Transverse colon (tissue), 4 donors: ENCODE data around the gene PPM1D. TPM values are rescaled to one million over a fixed set of nuclear protein-coding genes. Genes with fewer than 3 reads are reported as not detected.

Source experiments
- DNase-seq: peaks from one replicate; pipeline ENCODE4 v3.0.0-alpha.2; 2019
- H3K27ac ChIP-seq, 4 donors: fragments of 200-600 bp; sonication (generic); 2 replicates each; pipeline ENCODE4 v1.5.1; 2016 to 2018; ENCODE audit warnings: inconsistent platforms in 4 of 4
- H3K27me3 ChIP-seq: fragments of 200-600 bp; sonication (generic); 2 replicates; pipeline ENCODE4 v1.5.1; 2017; ENCODE audit warnings: inconsistent platforms
- H3K36me3 ChIP-seq, 4 donors: fragments of 200-600 bp; sonication (generic); 2 replicates each; pipeline ENCODE4 v1.5.1; 2017 to 2019; ENCODE audit warnings: inconsistent platforms in 4 of 4
- H3K4me1 ChIP-seq, 4 donors: fragments of 200-600 bp; sonication (generic); 2 replicates each; pipeline ENCODE4 v1.5.1; 2017 to 2020; ENCODE audit warnings: inconsistent platforms in 4 of 4
- H3K4me3 ChIP-seq, 4 donors: fragments of 200-600 bp; sonication (generic); 1 replicate in 1 of 4; 2 replicates in 3 of 4; pipeline versions ENCODE4 v1.5.1 to v1.6.1; 2017 to 2019; ENCODE audit warnings: inconsistent platforms in 4 of 4
- H3K9me3 ChIP-seq, 2 donors: fragments of 200-600 bp; sonication (generic); 2 replicates each; pipeline ENCODE4 v1.5.1; 2017 to 2019; ENCODE audit warnings: inconsistent platforms in 2 of 2
- EP300 ChIP-seq: sonication (generic); formaldehyde crosslinking; IDR thresholded peaks from one replicate; pipeline ENCODE4 v1.6.1; 2017; ENCODE audit warnings: antibody characterized with exemption, low read depth
- POLR2A ChIP-seq: fragments of 450-650 bp; IDR thresholded peaks from one replicate; pipeline ENCODE4 v1.6.1; 2016; ENCODE audit warnings: antibody characterized with exemption, mild to moderate bottlenecking, moderate library complexity
- POLR2AphosphoS5 ChIP-seq, 3 donors: sonication (generic); formaldehyde crosslinking; IDR thresholded peaks; one replicate each; pipeline ENCODE4 v1.6.1; 2016; ENCODE audit warnings: antibody characterized with exemption in 3 of 3
- WGBS, 2 donors: methylation state at CpG; one replicate each; pipeline ENCODE4 v1.1.5; 2018; ENCODE audit warnings: low coverage in 1 of 2; 5-methylcytosine and 5-hydroxymethylcytosine counted together
- in situ Hi-C, 4 donors: fragments of 200-750 bp; cut with MboI; loops; one replicate each; pipeline versions ENCODE4 v1.15.0 to v1.15.1; 2017; ENCODE audit warnings: low sequenced_read_pairs in 3 of 4, low pct_ligation_motif_present in 1 of 4, low pct_unique_long_range_greater_than_20kb in 1 of 4
- intact Hi-C: fragments of 100-400 bp; cut with DNase I; formaldehyde crosslinking; loops from one replicate; pipeline ENCODE4 v1.15.1; 2023; ENCODE audit warnings: low total_unique reads
- total RNA-seq, 4 donors: library from RNA; depleted of rRNA; stranded (reverse); fragments of >200 nt; gene quantifications; one replicate each; pipeline ENCODE4 v1.1.0, GENCODE V29; 2016
- TF ChIP-seq, protein P1 (sequence below), 5 experiments: fragments of 200-600 bp in 3 of 5; fragments of 450-650 bp in 2 of 5; sonication (generic) in 3 of 5; IDR thresholded peaks; 1 replicate in 2 of 5; 2 replicates in 3 of 5; pipeline ENCODE4 v1.5.1; 2016 to 2017; ENCODE audit warnings: antibody characterized with exemption in 5 of 5, inconsistent platforms in 3 of 5, mild to moderate bottlenecking in 2 of 5, moderate library complexity in 1 of 5

PPM1D gene
- total RNA-seq, 4 donors from 2014 or later: 4.6 to 25.8 (median 16.0) TPM

DNA sequence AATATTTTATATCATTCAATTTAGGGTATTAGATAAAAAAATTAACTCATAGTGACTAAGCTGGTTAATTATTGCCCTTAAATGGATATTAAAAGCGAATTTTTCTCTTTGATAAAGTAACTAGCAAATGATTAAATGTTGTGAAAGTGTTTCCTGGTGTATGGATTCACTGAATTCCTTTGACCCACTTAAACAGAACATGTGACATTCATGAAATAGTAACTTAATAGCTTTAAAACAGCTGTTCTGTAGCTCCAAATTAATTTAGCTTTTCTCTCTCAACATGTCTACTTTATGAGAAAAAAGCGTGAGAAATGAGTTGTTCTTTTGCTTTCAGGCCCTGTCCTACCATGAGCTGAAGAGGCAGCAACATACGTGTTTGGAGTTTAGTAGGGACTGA is 37.6 kb upstream of the PPM1D start:
- in situ Hi-C loops (no loop called here), intact Hi-C loops (no loop called here)
- H3K4me3 ChIP-seq: no peak overlapping the region
- H3K27me3 ChIP-seq: no peaks in the 10 kb centered on the region
- H3K9me3 ChIP-seq: no peaks in the 10 kb centered on the region
- no peaks in the 10 kb centered on the region for H3K36me3 ChIP-seq
- 71 to 77% methylated on average over 3 of the region's 3 CpGs for WGBS, 2 donors
- H3K27ac ChIP-seq: no peak overlapping the region
- TF ChIP-seq POLR2AphosphoS5 (IDR thresholded peaks at IDR 0.05) (no peak), EP300 (no peak)
- TF ChIP-seq, protein P1, sequence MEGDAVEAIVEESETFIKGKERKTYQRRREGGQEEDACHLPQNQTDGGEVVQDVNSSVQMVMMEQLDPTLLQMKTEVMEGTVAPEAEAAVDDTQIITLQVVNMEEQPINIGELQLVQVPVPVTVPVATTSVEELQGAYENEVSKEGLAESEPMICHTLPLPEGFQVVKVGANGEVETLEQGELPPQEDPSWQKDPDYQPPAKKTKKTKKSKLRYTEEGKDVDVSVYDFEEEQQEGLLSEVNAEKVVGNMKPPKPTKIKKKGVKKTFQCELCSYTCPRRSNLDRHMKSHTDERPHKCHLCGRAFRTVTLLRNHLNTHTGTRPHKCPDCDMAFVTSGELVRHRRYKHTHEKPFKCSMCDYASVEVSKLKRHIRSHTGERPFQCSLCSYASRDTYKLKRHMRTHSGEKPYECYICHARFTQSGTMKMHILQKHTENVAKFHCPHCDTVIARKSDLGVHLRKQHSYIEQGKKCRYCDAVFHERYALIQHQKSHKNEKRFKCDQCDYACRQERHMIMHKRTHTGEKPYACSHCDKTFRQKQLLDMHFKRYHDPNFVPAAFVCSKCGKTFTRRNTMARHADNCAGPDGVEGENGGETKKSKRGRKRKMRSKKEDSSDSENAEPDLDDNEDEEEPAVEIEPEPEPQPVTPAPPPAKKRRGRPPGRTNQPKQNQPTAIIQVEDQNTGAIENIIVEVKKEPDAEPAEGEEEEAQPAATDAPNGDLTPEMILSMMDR (IDR thresholded peaks at IDR 0.05): no peak
- no peaks in the 10 kb centered on the region for H3K4me1 ChIP-seq
- DNase-seq: no peak

DNA sequence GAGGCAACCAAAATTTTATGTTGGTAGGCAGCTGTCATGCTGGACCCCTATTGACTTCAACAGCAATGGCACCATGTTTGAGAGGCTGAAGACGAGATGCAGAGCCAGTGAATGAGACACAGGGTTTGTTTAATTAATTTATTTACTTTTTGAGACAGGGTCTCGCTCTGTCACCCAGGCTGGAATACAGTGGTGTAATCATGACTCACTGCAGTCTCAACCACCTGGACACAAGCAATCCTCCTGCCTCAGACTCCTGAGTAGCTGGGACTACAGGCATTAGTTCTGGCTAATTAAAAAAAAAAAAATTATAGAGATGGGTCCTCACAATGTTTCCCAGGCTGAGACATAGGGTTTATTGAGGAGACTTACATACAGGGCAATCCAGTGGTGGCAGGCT is 36.2 kb upstream of the PPM1D start:
- in situ Hi-C loops (no loop called here), intact Hi-C loops (no loop called here)
- H3K4me3 ChIP-seq: no peak overlapping the region
- no peak for TF ChIP-seq POLR2AphosphoS5 (IDR thresholded peaks at IDR 0.05)
- no peak for TF ChIP-seq EP300
- TF ChIP-seq, protein P1 (IDR thresholded peaks at IDR 0.05): no peak
- no peak for TF ChIP-seq POLR2A
- no peaks in the 10 kb centered on the region for H3K9me3 ChIP-seq
- no peaks in the 10 kb centered on the region for H3K4me1 ChIP-seq
- 88% methylated on average over 2 of the region's 2 CpGs; no CpG with 5 or more reads in 1 of the 2 donors for WGBS, 2 donors
- H3K27ac ChIP-seq: no peak overlapping the region
- H3K36me3 ChIP-seq: no peaks in the 10 kb centered on the region
- no peak for DNase-seq
- H3K27me3 ChIP-seq: no peaks in the 10 kb centered on the region

DNA sequence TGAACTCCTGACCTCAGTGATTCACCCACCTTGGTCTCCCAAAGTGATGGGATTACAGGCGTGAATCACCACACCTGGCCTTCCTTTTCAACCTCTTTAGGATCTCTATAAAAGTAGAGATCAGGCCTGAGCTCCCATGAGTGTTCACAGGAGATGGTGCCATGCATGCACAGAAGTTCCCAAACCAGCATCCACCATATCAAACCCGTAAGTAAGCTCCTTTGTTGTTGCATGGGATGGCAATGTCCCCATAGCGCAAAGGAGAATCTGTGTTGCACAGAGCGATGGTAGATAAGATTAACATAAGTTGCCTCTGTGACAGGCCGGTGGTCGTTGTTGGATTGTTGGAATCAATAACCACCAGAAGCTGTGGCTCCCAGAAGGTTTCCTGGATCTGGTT is 34.8 kb upstream of the PPM1D start:
- no peaks in the 10 kb centered on the region for H3K27me3 ChIP-seq
- intact Hi-C loops: no loop called here

GRCh38 chr17:60573236-60574051 is 26.5 kb upstream of the PPM1D start:
- no peaks in the 10 kb centered on the region for H3K36me3 ChIP-seq
- H3K27me3 ChIP-seq: no peaks in the 10 kb centered on the region
- H3K9me3 ChIP-seq: no peaks in the 10 kb centered on the region
- H3K27ac ChIP-seq: peak overlapping the region in 1 of 4 donors; percentile 19
- H3K4me1 ChIP-seq: peaks cover 0 to 23% (median 10%) of the 10 kb centered on the region in 4 donors
- intact Hi-C loops (no loop called here), in situ Hi-C loops (loop anchor here in 2 of 4 donors (10.0 kb wide), 1 partner anchor 61 kb away; no protein-coding TSS in a partner anchor)
- 61 to 71% methylated on average over 2 of the region's 2 CpGs for WGBS, 2 donors
- no peak for TF ChIP-seq POLR2A
- TF ChIP-seq, protein P1 (IDR thresholded peaks at IDR 0.05): no peak
- no peak for TF ChIP-seq EP300
- TF ChIP-seq POLR2AphosphoS5 (IDR thresholded peaks at IDR 0.05): no peak
- DNase-seq: no peak
- H3K4me3 ChIP-seq: no peak overlapping the region

More for the DNA sequence above, 34.8 kb upstream of the PPM1D start:
- in situ Hi-C loops: no loop called here
- TF ChIP-seq, protein P1 (IDR thresholded peaks at IDR 0.05): no peak
- TF ChIP-seq POLR2A: no peak
- TF ChIP-seq POLR2AphosphoS5 (IDR thresholded peaks at IDR 0.05): no peak
- no peak for TF ChIP-seq EP300
- Histone ChIP-seq H3K9me3 (no peaks in the 10 kb centered on the region), H3K36me3 (no peaks in the 10 kb centered on the region), H3K4me1 (peaks cover 0 to 5% (median 0%) of the 10 kb centered on the region in 4 donors), H3K27ac (no peak overlapping the region), H3K4me3 (no peak overlapping the region)
- WGBS, 2 donors: 83 to 91% methylated on average over 3 to 6 of the region's 6 CpGs
- no peak for DNase-seq
